Jurkat, Clone E6-1 (cell line): ENCODE results near the gene APOL3.
A peak's percentile ranks its signal among the peaks of the same experiment; 100 is the strongest.
"Not testable (repeated sequence)": the region's sequence is repeated elsewhere in the genome, so short reads cannot be mapped to it uniquely, and the experiment has no call there.

Source experiments
- DNase-seq: peaks from one replicate; pipeline ENCODE4 v3.0.0-alpha.2; 2011; ENCODE audit warnings: low read depth, low spot score
- H3K4me3 ChIP-seq: 2 replicates; pipeline ENCODE4 v1.5.1; 2011; ENCODE audit warnings: mild to moderate bottlenecking, low read length, control low read depth, moderate library complexity

APOL3 gene

GRCh38 chr22:36143066-36143815, 17.3 kb downstream of the APOL3 start:
- H3K4me3 ChIP-seq = no peak overlapping the region
- no peak for DNase-seq

- DNase-seq = no peak
These were observed 19.1 kb downstream of the APOL3 start for GRCh38 chr22:36141481-36141880.

DNA sequence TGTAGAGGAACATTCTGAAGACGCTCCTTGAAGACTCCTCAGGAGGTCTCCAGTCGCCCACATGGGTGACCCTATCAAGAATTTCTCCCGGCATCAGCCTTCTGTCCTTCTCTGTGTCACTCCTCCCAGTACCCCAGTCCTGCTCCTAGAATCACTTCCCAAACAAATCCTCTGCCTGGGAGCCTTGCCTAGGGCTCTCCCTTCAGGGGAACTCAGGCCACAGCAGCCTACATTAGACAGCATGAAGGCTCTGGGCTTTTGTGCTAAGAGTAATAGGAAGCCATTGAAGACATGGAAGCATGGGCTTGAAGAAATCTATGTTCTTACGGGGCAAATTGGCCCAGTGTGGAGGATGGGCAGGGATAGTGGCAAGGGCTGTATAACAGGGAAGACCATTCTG, 21.8 kb downstream of the APOL3 start:
- not testable (repeated sequence) for H3K4me3 ChIP-seq, DNase-seq

More at GRCh38 chr22:36141481-36141880, 19.1 kb downstream of the APOL3 start:
- H3K4me3 ChIP-seq = no peak overlapping the region

- DNase-seq = no peak
These were observed 23.6 kb downstream of the APOL3 start for GRCh38 chr22:36136988-36137387.

GRCh38 chr22:36136475-36136874, 24.1 kb downstream of the APOL3 start:
- DNase-seq = no peak
- no peak overlapping the region for H3K4me3 ChIP-seq

More at GRCh38 chr22:36136988-36137387, 23.6 kb downstream of the APOL3 start:
- no peak overlapping the region for H3K4me3 ChIP-seq

DNA sequence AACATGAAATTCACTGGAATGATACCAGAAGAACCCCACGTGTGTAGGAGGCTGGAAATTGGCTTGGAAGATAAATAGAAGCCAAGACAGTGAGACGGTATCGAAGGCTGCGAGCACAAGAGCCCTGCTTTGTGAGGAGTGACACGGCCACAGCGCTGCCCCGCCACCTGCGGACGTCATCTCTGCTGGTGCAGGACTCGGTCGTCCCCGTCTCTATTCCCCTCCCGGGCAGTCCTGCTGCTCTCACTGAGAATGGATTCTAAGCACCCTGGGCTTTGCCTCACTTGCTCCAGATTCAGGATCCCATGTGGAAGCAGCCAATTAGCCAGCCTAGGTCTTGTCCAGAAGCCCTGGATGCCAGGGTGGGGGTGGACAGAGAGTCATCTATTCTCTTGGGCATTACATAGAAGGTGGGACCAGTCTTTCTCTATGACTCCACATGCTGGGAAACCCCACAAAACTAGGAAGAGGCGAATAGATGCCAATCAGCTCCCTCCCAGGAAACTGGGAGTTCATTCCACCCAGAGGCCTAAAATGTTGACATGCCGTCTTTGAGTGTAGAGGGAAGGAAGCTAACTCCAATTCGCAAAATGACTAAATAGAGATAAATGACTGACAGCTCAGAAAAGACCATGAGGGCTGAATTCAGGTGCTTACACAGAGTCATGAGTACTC, 25.1 kb downstream of the APOL3 start:
- DNase-seq = no peak
- H3K4me3 ChIP-seq = no peak overlapping the region

DNA sequence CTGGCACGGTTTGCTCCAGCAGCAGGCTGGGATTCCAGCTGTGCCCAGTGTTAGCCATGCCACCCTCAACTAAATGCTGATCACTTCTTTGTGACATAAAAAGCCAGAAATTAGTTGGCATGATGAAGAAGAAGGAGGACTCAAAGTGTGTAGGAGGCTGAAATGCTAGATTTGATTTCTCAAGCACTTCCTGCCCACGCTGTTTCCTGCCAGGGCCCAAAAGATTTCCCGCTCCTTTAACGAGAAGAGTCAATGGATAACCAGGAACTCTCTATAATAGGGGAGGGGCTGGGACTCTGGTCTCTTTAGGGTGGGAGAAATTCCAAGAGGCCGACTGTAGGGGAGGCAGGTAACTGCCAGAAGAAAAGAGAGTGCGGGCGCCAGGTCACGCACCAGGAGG, 26.4 kb downstream of the APOL3 start:
- H3K4me3 ChIP-seq = no peak overlapping the region
- DNase-seq = no peak

DNA sequence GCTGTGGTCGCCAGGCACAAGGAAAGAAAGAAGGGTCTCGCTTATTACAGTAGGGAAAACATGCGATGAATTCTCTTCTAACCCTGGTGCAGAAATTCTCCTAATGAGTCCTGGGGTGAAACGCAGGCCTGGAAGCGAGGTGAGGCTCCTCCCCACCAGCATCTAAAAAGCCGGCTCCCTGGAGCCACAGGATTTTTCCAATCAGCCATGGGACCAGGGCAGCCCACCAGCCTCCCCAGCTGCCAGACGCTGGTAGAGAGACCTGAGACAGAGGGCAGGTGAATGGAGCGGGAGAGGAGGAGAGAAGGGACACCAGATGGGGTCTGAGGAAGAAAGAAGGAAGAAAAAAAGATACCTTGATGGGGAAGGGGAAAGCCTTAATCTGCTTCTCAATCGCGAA, 28.6 kb downstream of the APOL3 start:
- no peak for DNase-seq
- no peak overlapping the region for H3K4me3 ChIP-seq

- no peak overlapping the region for H3K4me3 ChIP-seq
These were observed 30.8 kb downstream of the APOL3 start for GRCh38 chr22:36129486-36130388.

DNA sequence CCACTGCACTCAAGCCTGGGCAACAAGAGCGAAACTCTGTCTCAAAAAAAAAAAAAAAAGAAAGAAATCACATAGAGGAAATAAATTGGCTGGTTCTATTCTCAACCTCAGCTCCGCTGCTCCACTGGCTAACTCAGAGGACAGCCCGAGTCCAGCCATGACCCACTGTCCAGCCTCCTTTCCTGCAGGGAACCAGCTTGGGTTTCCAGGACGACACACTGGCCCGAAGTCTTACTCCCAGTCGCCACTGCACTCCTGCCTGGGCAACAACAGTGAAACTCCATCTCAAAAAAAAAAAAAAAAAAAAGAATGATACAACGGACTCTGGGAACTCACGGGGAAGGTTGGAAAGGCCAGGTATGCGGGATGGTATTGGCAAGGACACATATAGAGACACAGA, 31.5 kb downstream of the APOL3 start:
- H3K4me3 ChIP-seq = no peak overlapping the region
- DNase-seq = no peak

More at GRCh38 chr22:36129486-36130388, 30.8 kb downstream of the APOL3 start:
- DNase-seq = no peak

- H3K4me3 ChIP-seq = no peak overlapping the region
- DNase-seq = no peak
These were observed 34.5 kb downstream of the APOL3 start for GRCh38 chr22:36125994-36126531.

DNA sequence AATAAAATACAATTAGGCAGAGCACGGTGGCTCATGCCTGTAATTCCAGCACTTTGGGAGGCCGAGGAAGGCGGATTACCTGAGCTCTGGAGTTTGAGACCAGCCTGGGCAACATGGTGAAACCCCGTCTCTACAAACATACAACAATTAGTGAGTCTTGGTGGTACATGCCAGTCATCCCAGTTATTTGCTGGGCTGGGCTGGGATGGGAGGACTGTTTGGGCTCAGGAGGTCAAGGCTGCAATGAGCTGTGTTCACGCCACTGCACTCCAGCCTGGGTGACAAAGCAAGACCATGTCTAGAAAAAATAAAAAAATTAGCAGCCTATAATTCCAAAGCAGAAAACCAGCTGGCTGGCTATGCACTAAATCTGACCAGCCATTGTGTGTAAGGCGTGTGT, 35.1 kb downstream of the APOL3 start:
- no peak overlapping the region for H3K4me3 ChIP-seq
- DNase-seq = no peak

DNA sequence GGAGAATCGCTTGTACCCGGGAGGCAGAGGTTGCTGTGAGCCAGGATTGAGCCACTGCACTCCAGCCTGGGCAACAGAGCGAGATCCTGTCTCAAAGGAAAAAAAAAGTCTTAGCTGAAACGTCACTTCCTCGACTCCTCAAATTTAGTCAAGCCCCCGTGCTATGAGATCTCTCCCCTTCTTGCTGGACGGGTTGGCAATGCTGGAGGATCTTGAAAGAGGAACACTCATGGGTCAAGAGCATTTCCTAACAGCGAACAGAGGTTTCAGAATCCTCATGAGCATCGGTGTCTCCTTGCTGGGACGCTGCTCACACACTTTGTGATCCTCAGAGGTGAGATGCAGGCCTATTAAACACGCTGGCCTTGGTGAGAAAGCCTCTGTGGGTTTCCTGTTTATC, 35.9 kb downstream of the APOL3 start:
- no peak overlapping the region for H3K4me3 ChIP-seq
- DNase-seq = no peak

DNA sequence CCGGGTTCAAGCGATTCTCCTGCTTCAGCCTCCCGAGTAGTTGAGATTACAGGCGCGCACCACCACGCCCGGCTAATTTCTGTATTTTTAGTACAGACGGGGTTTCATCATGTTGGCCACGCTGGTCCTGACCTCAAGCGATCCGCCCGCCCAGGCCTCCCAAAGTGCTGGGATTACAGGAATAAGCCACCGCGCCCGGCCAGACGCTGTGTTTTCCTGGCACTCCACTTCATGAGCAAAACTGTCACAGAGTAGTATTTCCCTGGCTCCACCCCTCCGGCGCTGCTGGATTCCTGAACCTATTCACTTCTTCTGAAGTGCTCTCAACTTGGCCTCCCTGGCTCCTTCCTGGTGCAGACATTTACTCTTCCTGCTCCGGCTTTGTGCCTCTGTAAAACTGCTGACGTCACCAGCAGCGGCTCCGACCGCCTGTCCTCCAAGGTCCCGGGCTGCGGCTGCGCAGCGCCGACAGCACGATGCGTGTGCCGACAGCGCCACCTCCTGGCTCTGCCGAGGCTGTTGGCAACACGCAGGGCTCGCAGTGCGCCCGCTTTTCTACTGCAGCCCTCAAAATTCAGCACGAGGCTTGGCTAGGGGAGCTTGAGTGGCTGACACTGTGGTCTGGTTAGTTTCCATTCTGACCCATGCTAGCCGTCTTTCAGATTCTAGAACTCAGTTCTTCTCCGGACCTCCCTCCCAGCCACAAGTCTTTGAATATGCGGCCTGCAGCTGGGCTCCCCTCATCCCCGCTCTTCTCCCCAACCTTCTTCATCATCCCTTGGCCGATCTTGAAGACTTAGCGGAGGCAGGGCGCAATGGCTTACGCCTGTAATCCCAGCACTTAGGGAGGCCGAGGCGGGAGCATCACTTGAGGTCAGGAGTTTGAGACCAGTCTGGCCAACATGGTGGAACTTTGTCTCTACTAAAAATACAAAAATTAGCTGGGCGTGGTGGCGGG, 36.6 kb downstream of the APOL3 start:
- peak overlapping the region; percentile 32 for H3K4me3 ChIP-seq
- DNase-seq = peak; percentile 89

GRCh38 chr22:36120621-36121351, 39.8 kb downstream of the APOL3 start:
- H3K4me3 ChIP-seq, DNase-seq: not testable (repeated sequence)

GRCh38 chr22:36117053-36117554, 43.5 kb downstream of the APOL3 start:
- DNase-seq = no peak

GRCh38 chr22:36116127-36116526, 44.4 kb downstream of the APOL3 start:
- no peak overlapping the region for H3K4me3 ChIP-seq
- DNase-seq = no peak

More at GRCh38 chr22:36117053-36117554, 43.5 kb downstream of the APOL3 start:
- H3K4me3 ChIP-seq = no peak overlapping the region
